HepG2 (cell line): ENCODE measurements around the gene MYOM1. TPM values are rescaled to one million over a fixed set of nuclear protein-coding genes. Genes with fewer than 3 reads are reported as not detected.

Experiments used
- CBX2 ChIP-seq, 2 experiments: fragments of 200-600 bp in 1 of 2; sonication (generic); formaldehyde crosslinking in 1 of 2; IDR thresholded peaks; 2 replicates each; pipeline versions ENCODE4 v1.7.0 to v1.8.1; 2018 to 2022; ENCODE audit warnings: low read depth in 2 of 2, low read length in 1 of 2, mild to moderate bottlenecking in 1 of 2, missing genetic modification reagents in 1 of 2
- GABPA ChIP-seq, 2 experiments: IDR thresholded peaks; 2 replicates each; pipeline ENCODE4 v1.6.1; 2011 to 2016; ENCODE audit warnings: low read depth in 2 of 2, low read length in 1 of 2, missing biosample characterization in 1 of 2, missing genetic modification characterization in 1 of 2
- GATA4 ChIP-seq: sonication (generic); IDR thresholded peaks from 2 replicates; pipeline ENCODE4 v1.6.1; 2016; ENCODE audit warnings: antibody characterized with exemption, low read depth, borderline replicate concordance
- GFI1 ChIP-seq: sonication (generic); formaldehyde crosslinking; IDR thresholded peaks from 2 replicates; pipeline ENCODE4 v1.5.0; 2020; ENCODE audit warnings: missing genetic modification reagents, mild to moderate bottlenecking, borderline replicate concordance
- KLF11 ChIP-seq: IDR thresholded peaks from 2 replicates; pipeline ENCODE4 v1.6.1; 2016; ENCODE audit warnings: missing compliant biosample characterization
- KLF9 ChIP-seq: IDR thresholded peaks from 2 replicates; pipeline ENCODE4 v1.6.1; 2016; ENCODE audit warnings: low read depth
- MYPOP ChIP-seq: sonication (generic); formaldehyde crosslinking; IDR thresholded peaks from 2 replicates; pipeline ENCODE4 v1.8.1; 2023; ENCODE audit warnings: mild to moderate bottlenecking, moderate library complexity, missing genetic modification reagents
- RNF2 ChIP-seq: fragments of 450-650 bp; conservative IDR thresholded peaks from 2 replicates; pipeline ENCODE4 v1.6.1; 2016; ENCODE audit warnings: low read depth
- SMARCE1 ChIP-seq: fragments of 450-650 bp; IDR thresholded peaks from 2 replicates; pipeline ENCODE4 v1.6.1; 2017; ENCODE audit warnings: borderline replicate concordance
- SMYD3 ChIP-seq: sonication (generic); formaldehyde crosslinking; IDR thresholded peaks from 2 replicates; pipeline ENCODE4 v1.8.1; 2023; ENCODE audit warnings: mild to moderate bottlenecking, missing genetic modification reagents
- SNRNP70 ChIP-seq: fragments of 200-400 bp; formaldehyde crosslinking; IDR thresholded peaks from 2 replicates; pipeline ENCODE4 v1.6.1; 2017; ENCODE audit warnings: mild to moderate bottlenecking, low read depth, low read length, moderate library complexity
- ZNF101 ChIP-seq: sonication (generic); formaldehyde crosslinking; IDR thresholded peaks from 2 replicates; pipeline ENCODE4 v1.4.0; 2020; ENCODE audit warnings: mild to moderate bottlenecking, low read depth, missing genetic modification reagents, borderline replicate concordance
- ZNF136 ChIP-seq: sonication (generic); formaldehyde crosslinking; IDR thresholded peaks from 2 replicates; pipeline ENCODE4 v1.8.1; 2022; ENCODE audit warnings: low read depth, mild to moderate bottlenecking, moderate library complexity, missing genetic modification reagents
- ZNF33B ChIP-seq: sonication (generic); formaldehyde crosslinking; IDR thresholded peaks from 2 replicates; pipeline ENCODE4 v1.5.1; 2020; ENCODE audit warnings: mild to moderate bottlenecking, missing genetic modification reagents
- ZNF441 ChIP-seq: sonication (generic); formaldehyde crosslinking; IDR thresholded peaks from 2 replicates; pipeline ENCODE4 v1.7.0; 2021; ENCODE audit warnings: missing genetic modification reagents, borderline replicate concordance
- ZNF543 ChIP-seq: sonication (generic); formaldehyde crosslinking; IDR thresholded peaks from 2 replicates; pipeline ENCODE4 v1.4.0; 2020; ENCODE audit warnings: mild to moderate bottlenecking, missing genetic modification reagents
- ZNF691 ChIP-seq: sonication (generic); formaldehyde crosslinking; IDR thresholded peaks from 2 replicates; pipeline ENCODE4 v1.4.0; 2020; ENCODE audit warnings: missing genetic modification reagents, low read depth, mild to moderate bottlenecking, borderline replicate concordance
- ZNF713 ChIP-seq: sonication (generic); formaldehyde crosslinking; IDR thresholded peaks from 2 replicates; pipeline ENCODE4 v1.4.0; 2020; ENCODE audit warnings: mild to moderate bottlenecking, missing genetic modification reagents
- ZNF746 ChIP-seq: sonication (generic); formaldehyde crosslinking; IDR thresholded peaks from 2 replicates; pipeline ENCODE4 v1.8.0; 2022; ENCODE audit warnings: mild to moderate bottlenecking, missing genetic modification reagents
- ZNF768 ChIP-seq: sonication (generic); formaldehyde crosslinking; IDR thresholded peaks from 2 replicates; pipeline ENCODE4 v1.4.0; 2020; ENCODE audit warnings: missing genetic modification reagents
- ZNF772 ChIP-seq: sonication (generic); formaldehyde crosslinking; IDR thresholded peaks from 2 replicates; pipeline ENCODE4 v1.5.0; 2020; ENCODE audit warnings: mild to moderate bottlenecking, missing genetic modification reagents
- ZNF782 ChIP-seq: sonication (generic); formaldehyde crosslinking; IDR thresholded peaks from 2 replicates; pipeline ENCODE4 v1.4.0; 2020; ENCODE audit warnings: missing genetic modification reagents, mild to moderate bottlenecking, borderline replicate concordance
- ZNF850 ChIP-seq: sonication (generic); formaldehyde crosslinking; conservative IDR thresholded peaks from 2 replicates; pipeline ENCODE4 v1.9.0; 2021; ENCODE audit warnings: mild to moderate bottlenecking, missing genetic modification reagents
- ZSCAN9 ChIP-seq: IDR thresholded peaks from 2 replicates; pipeline ENCODE4 v1.6.1; 2016; ENCODE audit warnings: borderline replicate concordance
- polyA plus RNA-seq, 8 experiments: library from polyadenylated mRNA; depleted of rRNA in 3 of 8; stranded (reverse) in 7 of 8; unstranded in 1 of 8; fragments of >200 nt; fragmentation: Illumina TruSeq in 4 of 8; extraction: Trizol in 4 of 8; gene quantifications; 2 replicates each; pipeline versions ENCODE4 v1.2.1 to v1.2.3, GENCODE V29; 2011 to 2016; ENCODE audit warnings: low read depth in 4 of 8, missing spikeins in 1 of 8, mixed read lengths in 1 of 8; ENCODE audit not compliant: insufficient read depth in 1 of 8
- total RNA-seq, 5 experiments: library from RNA; depleted of rRNA; stranded (reverse); fragments of >200 nt; fragmentation: Illumina TruSeq; extraction: Trizol; gene quantifications; 2 replicates each; pipeline ENCODE4 v1.2.3, GENCODE V29; 2016; ENCODE audit warnings: low read depth in 1 of 5
- TF ChIP-seq, protein P1 (sequence below): sonication (generic); formaldehyde crosslinking; conservative IDR thresholded peaks from 2 replicates; pipeline ENCODE4 v1.4.0; 2020; ENCODE audit warnings: missing genetic modification reagents
- TF ChIP-seq, protein P2 (sequence below): sonication (generic); formaldehyde crosslinking; IDR thresholded peaks from 2 replicates; pipeline ENCODE4 v1.4.0; 2020; ENCODE audit warnings: mild to moderate bottlenecking, missing genetic modification reagents
- TF ChIP-seq, protein P3 (sequence below): sonication (generic); formaldehyde crosslinking; IDR thresholded peaks from 2 replicates; pipeline ENCODE4 v1.5.1; 2020; ENCODE audit warnings: mild to moderate bottlenecking, missing genetic modification reagents, moderate library complexity

The MYOM1 gene
- total and polyA plus RNA-seq, 2 of the 13 experiments (the other 11 are each of a cell fraction or from before 2014, with no cell fraction given), result 0.46 to 0.98 TPM

DNA sequence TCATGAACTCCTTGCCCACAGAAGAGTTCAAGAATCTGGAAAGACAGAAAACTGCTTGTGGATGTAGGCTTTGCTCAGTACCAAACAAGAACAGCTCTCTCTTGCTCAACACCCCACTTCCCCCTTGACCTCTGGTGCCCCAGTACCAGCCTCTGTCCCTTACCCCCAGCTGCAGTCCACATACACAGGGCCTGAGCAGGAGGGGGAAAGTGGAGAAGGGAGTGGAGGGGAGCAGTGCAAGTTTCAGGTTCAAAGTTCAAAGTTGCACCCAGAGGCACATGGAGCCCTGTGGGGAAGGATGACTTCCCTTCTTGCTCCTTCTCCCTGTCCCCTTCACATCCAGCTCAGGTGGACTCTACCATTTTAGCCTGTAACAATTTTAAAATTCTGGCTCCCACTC is 145.7 kb downstream of the MYOM1 start (continued):
- TF ChIP-seq, protein P1, sequence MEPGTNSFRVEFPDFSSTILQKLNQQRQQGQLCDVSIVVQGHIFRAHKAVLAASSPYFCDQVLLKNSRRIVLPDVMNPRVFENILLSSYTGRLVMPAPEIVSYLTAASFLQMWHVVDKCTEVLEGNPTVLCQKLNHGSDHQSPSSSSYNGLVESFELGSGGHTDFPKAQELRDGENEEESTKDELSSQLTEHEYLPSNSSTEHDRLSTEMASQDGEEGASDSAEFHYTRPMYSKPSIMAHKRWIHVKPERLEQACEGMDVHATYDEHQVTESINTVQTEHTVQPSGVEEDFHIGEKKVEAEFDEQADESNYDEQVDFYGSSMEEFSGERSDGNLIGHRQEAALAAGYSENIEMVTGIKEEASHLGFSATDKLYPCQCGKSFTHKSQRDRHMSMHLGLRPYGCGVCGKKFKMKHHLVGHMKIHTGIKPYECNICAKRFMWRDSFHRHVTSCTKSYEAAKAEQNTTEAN, result no peak
- TF ChIP-seq ZNF713 (CRISPR knock-in tag) (no peak), ZNF543 (CRISPR knock-in tag) (no peak), GABPA (IDR thresholded peaks at IDR 0.05; ENCODE audit: low read depth, low read length) (no peak), GABPA (CRISPR knock-in tag; IDR thresholded peaks at IDR 0.05; ENCODE audit: low read depth) (peak; percentile 38; the same call in 1 of the 2 replicates), CBX2 (IDR thresholded peaks at IDR 0.05; ENCODE audit: low read depth, low read length) (no peak), CBX2 (CRISPR knock-in tag; IDR thresholded peaks at IDR 0.05; ENCODE audit: low read depth) (no peak), SMARCE1 (no peak), MYPOP (CRISPR knock-in tag) (0 out of 2 replicates have a peak, but pooled peaks have one; percentile 24), KLF9 (CRISPR knock-in tag) (no peak), SMYD3 (no peak), ZNF782 (CRISPR knock-in tag) (no peak), ZSCAN9 (no peak), ZNF850 (CRISPR knock-in tag) (no peak), KLF11 (no peak), ZNF136 (CRISPR knock-in tag) (no peak), SNRNP70 (no peak), ZNF101 (no peak), RNF2 (no peak), ZNF441 (CRISPR knock-in tag) (no peak), ZNF772 (CRISPR knock-in tag) (no peak), ZNF746 (CRISPR knock-in tag) (no peak), ZNF33B (CRISPR knock-in tag) (no peak), ZNF691 (no peak), GFI1 (CRISPR knock-in tag) (no peak), GATA4 (no peak), ZNF768 (CRISPR knock-in tag) (no peak)
- TF ChIP-seq, protein P2, sequence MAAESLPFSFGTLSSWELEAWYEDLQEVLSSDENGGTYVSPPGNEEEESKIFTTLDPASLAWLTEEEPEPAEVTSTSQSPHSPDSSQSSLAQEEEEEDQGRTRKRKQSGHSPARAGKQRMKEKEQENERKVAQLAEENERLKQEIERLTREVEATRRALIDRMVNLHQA (CRISPR knock-in tag), result no peak
- TF ChIP-seq, protein P3, sequence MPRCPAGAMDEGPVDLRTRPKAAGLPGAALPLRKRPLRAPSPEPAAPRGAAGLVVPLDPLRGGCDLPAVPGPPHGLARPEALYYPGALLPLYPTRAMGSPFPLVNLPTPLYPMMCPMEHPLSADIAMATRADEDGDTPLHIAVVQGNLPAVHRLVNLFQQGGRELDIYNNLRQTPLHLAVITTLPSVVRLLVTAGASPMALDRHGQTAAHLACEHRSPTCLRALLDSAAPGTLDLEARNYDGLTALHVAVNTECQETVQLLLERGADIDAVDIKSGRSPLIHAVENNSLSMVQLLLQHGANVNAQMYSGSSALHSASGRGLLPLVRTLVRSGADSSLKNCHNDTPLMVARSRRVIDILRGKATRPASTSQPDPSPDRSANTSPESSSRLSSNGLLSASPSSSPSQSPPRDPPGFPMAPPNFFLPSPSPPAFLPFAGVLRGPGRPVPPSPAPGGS (CRISPR knock-in tag), result no peak
